GM12872 (cell line): ENCODE data around the gene ALDH1L1.

Experiments used
- TF ChIP-seq, protein P1 (sequence below): IDR thresholded peaks from 3 replicates; pipeline ENCODE4 v1.5.1; 2011; ENCODE audit warnings: low read depth, mild to moderate bottlenecking, low read length, moderate library complexity; ENCODE audit not compliant: insufficient read depth

ALDH1L1 gene

GRCh38 chr3:126085841-126086240 is 94.5 kb downstream of the ALDH1L1 start:
- TF ChIP-seq, protein P1, sequence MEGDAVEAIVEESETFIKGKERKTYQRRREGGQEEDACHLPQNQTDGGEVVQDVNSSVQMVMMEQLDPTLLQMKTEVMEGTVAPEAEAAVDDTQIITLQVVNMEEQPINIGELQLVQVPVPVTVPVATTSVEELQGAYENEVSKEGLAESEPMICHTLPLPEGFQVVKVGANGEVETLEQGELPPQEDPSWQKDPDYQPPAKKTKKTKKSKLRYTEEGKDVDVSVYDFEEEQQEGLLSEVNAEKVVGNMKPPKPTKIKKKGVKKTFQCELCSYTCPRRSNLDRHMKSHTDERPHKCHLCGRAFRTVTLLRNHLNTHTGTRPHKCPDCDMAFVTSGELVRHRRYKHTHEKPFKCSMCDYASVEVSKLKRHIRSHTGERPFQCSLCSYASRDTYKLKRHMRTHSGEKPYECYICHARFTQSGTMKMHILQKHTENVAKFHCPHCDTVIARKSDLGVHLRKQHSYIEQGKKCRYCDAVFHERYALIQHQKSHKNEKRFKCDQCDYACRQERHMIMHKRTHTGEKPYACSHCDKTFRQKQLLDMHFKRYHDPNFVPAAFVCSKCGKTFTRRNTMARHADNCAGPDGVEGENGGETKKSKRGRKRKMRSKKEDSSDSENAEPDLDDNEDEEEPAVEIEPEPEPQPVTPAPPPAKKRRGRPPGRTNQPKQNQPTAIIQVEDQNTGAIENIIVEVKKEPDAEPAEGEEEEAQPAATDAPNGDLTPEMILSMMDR = no peak

DNA sequence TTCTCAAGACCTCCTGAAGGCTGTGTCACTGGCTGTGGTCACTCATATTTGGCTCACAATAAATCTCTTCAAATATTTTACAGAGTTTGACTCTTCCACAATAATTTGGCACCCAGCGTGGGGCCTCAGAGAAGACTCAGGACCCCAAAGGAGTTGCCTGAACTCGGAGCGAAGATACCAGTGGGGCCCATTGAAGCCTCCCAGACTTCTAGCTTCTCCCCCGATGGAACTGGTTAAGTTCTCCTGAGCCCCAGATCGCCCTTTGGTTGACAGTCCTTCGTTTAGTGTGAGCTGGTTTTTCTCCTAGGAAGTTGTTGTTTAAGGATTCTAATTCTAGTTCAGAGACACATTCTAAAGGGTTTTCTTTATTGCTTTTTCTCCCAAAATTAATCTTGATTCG is 95.1 kb downstream of the ALDH1L1 start:
- TF ChIP-seq, protein P1 = no peak

DNA sequence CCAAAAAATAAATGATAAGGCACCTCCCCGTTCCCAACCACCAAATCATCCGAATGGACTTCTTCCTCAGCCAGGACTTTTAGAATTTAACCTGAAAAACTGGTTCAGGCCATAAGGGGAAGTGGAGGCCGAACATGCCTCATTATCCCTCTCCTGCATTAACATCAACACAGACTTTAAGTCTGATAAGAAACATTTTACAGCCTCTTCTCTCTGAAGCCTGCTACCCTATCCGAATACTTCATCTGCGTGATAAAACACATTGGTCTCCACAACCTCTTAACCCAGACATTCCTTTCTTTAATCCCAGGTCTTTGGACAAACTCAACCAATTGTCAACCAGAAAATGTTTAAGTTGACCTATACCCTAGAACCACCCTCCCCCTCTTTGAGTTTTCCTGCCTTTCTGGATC is 95.6 kb downstream of the ALDH1L1 start:
- TF ChIP-seq, protein P1 = no peak

- TF ChIP-seq, protein P1 = peak; percentile 61
Measured at GRCh38 chr3:126083913-126084767, 96.2 kb downstream of the ALDH1L1 start, which contains the start of gene SLC41A3. TSS of gene SLC41A3 (minus strand) at chr3:126084124. CDS start at chr3:126068219, 15,905 bp downstream.

- TF ChIP-seq, protein P1 = no peak
Measured at GRCh38 chr3:126083511-126083912, 96.9 kb downstream of the ALDH1L1 start.

DNA sequence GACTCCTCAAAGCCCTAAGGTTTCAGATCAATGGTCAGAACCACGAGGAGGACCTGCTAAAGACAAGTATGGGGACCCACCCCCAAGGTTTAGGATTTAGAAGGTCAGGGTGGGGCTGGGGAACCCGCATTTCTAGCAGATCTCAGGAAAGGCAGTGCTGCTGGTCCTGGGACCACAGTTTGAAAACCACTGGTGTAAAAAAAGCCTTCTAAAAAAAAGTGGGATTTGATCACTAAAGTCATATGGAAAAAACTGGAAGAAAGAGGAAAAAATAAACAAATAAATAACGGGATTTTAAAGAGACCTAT is 97.3 kb downstream of the ALDH1L1 start:
- TF ChIP-seq, protein P1 = no peak

GRCh38 chr3:126082362-126083137 is 97.8 kb downstream of the ALDH1L1 start:
- TF ChIP-seq, protein P1 = no peak
